ENCODE data around the gene RRP7A.

DNA sequence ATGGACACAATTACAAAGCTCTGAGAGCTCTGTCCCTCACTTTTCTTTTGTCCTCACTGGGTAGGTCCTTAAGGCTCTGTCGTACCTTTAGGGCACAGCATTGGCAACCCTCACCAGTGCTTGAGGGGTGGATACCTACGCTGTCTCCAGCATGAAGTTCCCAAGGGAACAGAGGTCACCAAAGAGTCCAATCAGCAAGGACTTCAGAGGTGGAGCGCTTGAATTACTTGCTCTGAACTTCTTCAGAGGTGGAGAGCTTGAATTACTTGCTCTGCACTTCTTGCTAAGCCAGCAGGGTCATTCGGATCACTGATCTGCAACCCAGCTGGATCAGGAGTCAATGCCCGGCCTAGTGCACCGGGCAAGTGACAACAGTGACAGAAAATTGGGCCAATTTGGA, 35.1 kb downstream of the RRP7A start:
- TF ChIP-seq ELF1 (IDR thresholded peaks at IDR 0.05; ENCODE audit: borderline replicate concordance, low read depth) (no peak), POLR2A (IDR thresholded peaks at IDR 0.05; ENCODE audit: borderline replicate concordance, extremely low read depth, insufficient read depth, insufficient read length) (no peak), POLR2AphosphoS5 (IDR thresholded peaks at IDR 0.05; ENCODE audit: low read depth, low read length) (no peak), SP1 (IDR thresholded peaks at IDR 0.05; ENCODE audit: low read depth) (no peak)
- TF ChIP-seq, protein P1, sequence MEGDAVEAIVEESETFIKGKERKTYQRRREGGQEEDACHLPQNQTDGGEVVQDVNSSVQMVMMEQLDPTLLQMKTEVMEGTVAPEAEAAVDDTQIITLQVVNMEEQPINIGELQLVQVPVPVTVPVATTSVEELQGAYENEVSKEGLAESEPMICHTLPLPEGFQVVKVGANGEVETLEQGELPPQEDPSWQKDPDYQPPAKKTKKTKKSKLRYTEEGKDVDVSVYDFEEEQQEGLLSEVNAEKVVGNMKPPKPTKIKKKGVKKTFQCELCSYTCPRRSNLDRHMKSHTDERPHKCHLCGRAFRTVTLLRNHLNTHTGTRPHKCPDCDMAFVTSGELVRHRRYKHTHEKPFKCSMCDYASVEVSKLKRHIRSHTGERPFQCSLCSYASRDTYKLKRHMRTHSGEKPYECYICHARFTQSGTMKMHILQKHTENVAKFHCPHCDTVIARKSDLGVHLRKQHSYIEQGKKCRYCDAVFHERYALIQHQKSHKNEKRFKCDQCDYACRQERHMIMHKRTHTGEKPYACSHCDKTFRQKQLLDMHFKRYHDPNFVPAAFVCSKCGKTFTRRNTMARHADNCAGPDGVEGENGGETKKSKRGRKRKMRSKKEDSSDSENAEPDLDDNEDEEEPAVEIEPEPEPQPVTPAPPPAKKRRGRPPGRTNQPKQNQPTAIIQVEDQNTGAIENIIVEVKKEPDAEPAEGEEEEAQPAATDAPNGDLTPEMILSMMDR (IDR thresholded peaks at IDR 0.05 in 2 of 3, conservative IDR thresholded peaks at IDR 0.05 in 1 of 3; ENCODE audit: borderline replicate concordance in 1 of 3, insufficient read depth in 1 of 3, low read depth in 2 of 3, low read length in 2 of 3) = no peak

All from HCT116 (cell line).